KBM-7 (cell line): ENCODE measurements around the gene MAP1LC3B.
A peak's percentile ranks its signal among the peaks of the same experiment; 100 is the strongest.

ENCODE experiments used
- DNase-seq: peaks from one replicate; pipeline ENCODE4 v3.0.0-alpha.2; 2015
- in situ Hi-C: fragments of 300-500 bp; cut with MboI; formaldehyde crosslinking; loops from 2 replicates; pipeline ENCODE4 v1.14.3; 2020; ENCODE audit warnings: low sequenced_read_pairs, low pct_unique_long_range_greater_than_20kb, mixed read lengths

MAP1LC3B gene

DNA sequence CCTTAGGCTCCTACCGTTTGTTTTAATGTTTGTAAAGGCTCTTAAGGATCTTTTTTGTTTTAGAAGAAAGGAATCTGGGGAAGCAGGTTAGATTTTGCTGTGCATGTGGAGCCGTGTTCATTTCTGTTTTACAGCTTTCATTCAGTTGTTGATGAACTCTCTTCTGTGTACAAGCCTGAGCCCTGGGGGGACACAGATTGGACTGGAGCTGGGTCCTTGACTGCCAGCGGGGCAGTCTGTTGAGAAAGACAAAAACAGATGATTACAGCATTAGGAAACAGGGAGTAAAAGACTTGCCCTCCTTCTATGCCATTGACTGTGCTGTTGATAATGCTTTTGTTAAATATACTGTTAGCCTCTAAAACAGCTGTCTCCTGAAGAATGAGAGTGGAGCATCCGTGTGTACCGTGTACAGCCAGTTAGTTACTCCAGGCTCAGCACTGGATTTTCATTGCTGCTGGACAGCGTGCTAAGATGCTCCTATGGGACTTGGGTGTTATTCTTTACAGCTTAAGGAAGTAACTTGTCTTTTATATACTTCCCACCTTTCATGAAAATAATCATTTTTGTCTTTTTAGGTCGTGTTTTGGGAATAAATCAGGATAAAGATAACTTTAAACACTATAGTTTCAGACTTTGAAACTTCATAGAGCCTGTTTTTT, 3.2 kb downstream of the MAP1LC3B start:
- in situ Hi-C loops = no loop called here
- no peak for DNase-seq

- in situ Hi-C loops = no loop called here
- no peak for DNase-seq
These were observed 12.9 kb downstream of the MAP1LC3B start for GRCh38 chr16:87404764-87405625.

DNA sequence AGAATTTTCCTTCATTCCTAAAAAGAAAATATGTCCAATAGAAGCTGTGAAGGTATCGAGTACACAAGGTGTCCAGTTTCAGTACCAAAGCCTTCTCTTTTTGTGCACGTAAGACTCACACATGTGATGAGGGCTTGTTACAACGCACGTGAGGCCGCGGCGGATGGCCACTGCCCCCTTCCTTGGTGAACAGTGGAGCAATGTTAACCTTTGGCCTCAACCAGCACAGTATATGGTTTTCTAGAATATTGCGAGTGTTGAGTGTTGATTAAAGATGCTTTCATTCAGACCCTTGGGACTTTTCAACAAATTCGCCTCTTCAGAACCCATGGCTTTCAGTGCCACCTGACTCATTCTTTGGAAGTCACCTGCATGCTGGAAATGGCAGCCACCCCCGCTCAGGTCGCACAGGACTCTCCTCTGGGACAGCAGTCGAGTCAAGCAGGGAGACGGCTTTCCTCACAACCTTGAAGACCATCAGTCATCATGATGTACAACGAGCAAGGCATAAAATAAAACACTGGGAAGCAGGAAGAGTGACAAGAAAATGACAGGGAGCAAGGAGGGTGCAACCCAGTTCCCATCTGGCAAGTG, 14.5 kb downstream of the MAP1LC3B start:
- DNase-seq = no peak
- in situ Hi-C loops = no loop called here

GRCh38 chr16:87407511-87408112, 15.5 kb downstream of the MAP1LC3B start:
- peak; percentile 99 for DNase-seq
- in situ Hi-C loops = no loop called here

DNA sequence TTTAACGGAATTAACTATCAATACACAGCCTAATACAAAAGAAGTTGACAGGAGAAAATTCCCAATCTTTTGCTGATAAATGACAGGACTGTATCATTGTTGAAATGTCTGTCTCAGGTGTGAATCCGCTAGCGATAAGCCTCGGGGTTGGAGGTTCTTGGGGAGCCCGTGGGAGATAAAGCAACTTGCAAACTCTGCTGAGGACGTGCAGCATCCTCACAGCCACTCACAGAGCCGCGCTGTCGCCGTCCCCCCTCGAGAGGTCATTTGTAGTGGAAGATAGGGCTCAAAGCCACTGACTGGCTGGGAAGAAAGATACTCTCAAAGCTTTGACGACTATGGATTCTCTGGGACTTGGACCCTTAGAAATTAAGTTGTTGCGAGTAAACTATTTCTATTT, 17.0 kb downstream of the MAP1LC3B start:
- in situ Hi-C loops = no loop called here
- no peak for DNase-seq

DNA sequence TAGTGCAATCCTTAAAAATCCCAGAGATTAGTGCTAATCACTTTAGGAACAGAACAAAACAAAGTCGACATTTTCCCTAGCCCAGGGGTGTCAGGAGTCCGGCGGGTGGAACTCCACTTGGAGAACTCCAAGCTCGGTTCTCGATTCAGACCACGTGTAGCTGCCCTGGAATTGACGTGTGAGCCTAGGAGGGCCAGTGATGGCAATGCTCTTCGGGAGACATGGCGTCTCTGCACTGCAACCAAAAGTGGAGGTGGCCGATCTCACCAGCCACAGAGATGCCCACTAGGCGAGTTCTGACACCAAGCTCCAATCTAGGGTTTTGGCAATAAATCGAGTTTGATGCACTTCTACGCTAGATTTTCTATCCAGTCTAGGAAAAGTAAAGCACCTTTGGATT, 17.6 kb downstream of the MAP1LC3B start:
- in situ Hi-C loops = no loop called here
- DNase-seq = no peak

DNA sequence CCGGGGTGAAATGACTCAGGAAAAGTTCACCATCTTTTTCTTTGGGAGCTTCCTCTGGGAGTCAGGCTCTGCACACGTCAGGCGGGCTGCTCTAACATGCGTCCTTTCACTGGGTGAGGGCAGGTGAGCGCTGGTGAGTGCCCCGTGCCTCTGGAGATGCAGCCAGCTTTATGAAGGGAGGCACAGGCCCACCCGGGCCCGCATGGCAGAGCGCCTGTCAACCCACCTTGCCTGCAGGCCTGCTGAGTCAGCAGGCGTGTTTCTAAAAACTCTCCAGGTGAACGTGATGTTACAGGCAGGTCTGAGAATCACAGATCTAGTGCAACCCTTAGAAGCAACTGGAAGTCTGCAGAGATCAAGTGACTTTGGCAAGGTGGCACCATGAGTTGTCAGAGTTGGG, 18.4 kb downstream of the MAP1LC3B start:
- DNase-seq = no peak
- in situ Hi-C loops = no loop called here

DNA sequence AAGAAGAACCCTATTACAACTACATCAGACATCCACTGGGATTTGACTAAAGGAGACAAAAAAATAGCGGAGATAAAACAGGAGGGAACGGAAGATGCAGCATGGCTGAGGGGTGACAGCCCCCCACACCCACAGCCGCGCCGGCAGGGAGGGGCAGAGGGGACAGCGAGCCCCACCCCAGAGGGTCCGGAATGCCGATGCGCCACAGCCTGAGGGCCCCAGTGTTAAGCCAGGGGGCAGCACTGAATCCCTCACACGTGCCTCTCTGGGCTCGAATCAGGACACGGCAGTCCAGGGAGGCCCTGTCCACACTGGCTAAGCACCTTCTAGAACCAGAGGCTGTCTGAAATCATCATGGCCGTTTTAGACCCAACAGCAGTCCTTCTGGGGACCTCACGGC, 18.8 kb downstream of the MAP1LC3B start:
- in situ Hi-C loops = no loop called here
- DNase-seq = no peak

- in situ Hi-C loops = no loop called here
- DNase-seq = no peak
These were observed 19.5 kb downstream of the MAP1LC3B start for GRCh38 chr16:87411375-87412271.

DNA sequence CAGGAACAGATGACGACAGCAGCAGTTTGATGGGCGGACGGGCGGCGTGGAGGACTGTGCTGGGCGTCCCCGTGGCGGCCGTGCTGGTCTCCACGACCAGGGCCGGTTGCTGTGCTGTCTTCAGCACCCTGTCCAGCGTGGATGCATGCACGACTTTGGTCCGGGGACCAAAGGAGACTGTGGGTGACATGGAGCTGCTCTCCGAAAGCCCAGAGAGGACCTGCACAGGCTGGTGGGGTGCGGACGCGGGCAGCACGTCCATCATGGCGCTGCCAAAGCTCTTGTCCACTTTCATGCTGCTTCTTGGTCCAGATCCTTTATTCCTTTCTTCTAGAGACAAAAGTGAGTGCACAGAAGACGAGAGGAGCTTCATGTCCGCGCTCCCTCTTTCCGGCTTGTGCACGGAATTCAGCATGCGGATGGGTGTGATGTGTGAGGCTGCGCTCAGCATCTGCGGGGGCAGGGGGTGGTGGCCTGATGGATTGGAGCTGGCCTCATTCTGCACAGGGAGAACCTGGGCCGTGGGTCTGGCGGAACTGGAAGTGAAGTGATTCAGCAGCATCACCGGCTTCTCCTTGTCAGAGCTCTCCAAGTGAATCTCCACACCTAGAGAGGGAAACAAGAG, 20.3 kb downstream of the MAP1LC3B start:
- no peak for DNase-seq
- in situ Hi-C loops = no loop called here

DNA sequence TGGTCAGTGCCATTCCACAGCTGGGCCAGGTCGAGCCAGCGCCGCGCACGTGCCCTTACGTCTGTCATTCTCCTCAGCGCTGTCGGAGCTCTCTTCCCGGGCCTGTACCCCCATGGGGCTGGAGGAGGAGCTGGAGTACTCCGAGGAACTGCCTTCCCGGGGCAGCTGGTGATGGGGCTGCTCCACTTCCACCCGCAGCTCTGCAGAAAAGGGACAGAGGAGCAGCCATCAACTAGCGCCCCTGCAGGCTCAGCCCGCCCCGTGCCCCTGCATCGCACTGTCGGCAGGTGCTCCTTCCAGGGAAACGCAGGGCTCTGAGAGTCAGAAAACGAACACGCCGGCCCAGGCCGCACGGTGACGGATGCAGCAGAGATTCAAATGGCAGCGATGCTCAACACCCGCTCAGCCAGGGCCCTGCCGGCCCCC, 20.9 kb downstream of the MAP1LC3B start:
- no peak for DNase-seq
- in situ Hi-C loops = no loop called here

GRCh38 chr16:87414251-87414680, 22.1 kb downstream of the MAP1LC3B start:
- DNase-seq = no peak
- in situ Hi-C loops = no loop called here

DNA sequence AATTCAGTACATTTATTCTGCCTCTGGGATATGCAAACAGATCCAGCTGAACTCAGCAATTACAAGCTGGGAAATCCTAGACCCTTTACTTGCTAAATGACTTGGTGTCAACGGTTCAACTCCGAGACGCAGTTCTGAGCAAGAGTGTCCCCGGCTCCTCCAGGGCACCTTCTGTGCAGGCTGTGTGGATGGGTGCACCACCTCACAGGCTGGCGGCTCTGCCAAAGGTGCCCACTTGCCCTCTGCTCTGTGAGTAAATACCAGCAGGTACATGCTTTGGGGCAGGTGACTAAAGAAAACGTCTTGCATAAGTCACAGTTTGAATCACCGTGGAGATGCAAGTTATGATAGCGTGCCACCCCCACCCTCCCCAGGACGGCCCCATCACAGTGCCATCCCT, 23.3 kb downstream of the MAP1LC3B start:
- in situ Hi-C loops = no loop called here
- DNase-seq = no peak

DNA sequence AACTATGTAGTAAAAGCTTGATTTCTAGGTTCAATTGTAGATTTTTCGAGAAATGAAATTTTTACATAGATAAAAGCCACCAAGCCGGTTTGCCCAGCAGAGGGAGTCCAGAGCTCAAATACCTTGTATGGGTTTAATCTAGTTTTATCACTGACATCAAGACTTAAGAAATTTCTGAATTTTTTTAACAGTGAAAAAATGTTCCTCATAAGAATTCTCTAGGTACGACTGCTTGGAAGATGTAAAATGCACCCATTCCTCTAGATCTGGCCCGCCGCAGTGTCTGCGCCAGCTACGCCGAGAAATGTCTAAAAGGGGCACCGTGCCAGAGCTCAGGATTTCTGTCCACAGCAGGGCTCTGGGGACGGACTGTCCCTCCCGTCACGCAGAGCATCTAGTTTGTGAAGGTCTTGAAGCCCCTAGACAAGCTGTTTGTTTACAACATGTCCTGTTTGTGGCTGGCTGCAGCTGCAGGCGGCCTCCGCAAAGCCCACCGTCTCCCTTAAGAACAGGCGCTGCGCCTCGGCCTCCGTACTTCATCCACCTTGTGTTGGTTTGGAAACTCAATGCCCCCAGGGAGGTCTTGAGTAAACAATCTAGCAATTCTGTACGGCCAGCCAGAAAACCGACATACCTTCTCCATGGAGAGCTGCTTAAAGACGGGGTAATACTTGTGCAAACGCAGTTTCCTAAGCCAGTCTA, 24.8 kb downstream of the MAP1LC3B start:
- in situ Hi-C loops = no loop called here
- peak; percentile 23 for DNase-seq

DNA sequence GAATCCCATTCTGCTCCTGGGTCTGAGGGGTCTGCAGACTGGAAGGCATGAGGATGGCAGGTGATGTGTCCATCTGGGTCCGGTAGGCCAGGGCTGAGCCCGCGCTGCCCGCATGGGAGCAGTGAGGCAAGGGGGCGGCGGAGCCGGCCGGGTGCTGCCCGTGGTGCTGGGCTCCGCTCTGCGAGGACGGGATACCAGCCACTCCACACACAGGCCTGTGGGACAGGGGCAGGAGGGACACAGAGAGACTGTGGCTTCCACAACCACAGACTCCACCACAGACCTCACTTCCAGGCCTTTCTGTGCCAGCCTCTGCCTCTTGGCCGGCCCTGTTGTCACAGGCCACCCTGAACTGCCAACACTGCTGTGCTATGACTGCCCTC, 25.4 kb downstream of the MAP1LC3B start:
- no peak for DNase-seq
- in situ Hi-C loops = no loop called here

DNA sequence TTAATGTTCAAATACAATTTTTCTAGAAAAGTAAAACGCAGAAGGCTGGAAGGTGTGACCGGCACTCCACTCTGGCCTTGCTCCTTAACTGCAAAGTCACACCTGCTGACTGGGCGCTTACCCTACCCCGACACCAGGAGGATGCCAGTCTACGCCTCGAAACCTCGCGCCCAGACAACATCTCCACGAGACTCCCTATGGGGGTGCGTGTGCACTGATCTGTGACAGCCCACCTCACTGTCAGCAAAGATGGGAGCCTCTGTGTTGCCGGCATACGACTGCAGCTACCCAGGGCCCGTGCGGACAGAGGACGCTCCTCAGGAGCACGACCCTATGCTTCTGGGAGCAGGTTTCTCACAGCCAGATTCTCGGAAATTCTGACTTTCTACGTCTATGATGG, 26.1 kb downstream of the MAP1LC3B start:
- in situ Hi-C loops = no loop called here
- DNase-seq = no peak

GRCh38 chr16:87418644-87419043, 26.5 kb downstream of the MAP1LC3B start:
- DNase-seq = no peak
- in situ Hi-C loops = no loop called here
